GM12878 (cell line): ENCODE data around the gene GREM1. TPM values are rescaled to one million over a fixed set of nuclear protein-coding genes. Genes with fewer than 3 reads are reported as not detected.

Experiments
- ATAC-seq: fragments of 200-7000 bp; cut with Tn5 transposase; 3 replicates; pipeline ENCODE4 v1.9.1; 2020; ENCODE audit warnings: mild to moderate bottlenecking, moderate library complexity
- BruUV-seq: library from RNA; stranded (reverse); fragments of 400-500 nt; replicated peaks from 2 replicates; lab custom pipeline; 2021; lab: Mats Ljungman, UMichigan
- CTCF ChIA-PET: fragments of 300-600 bp; sonication (Branson Sonifier 250); formaldehyde crosslinking; extraction: SDS; loops from one replicate; lab custom pipeline; 2021; ENCODE audit warnings: inconsistent platforms; lab: Yijun Ruan, JAX
- POLR2A ChIA-PET: fragments of 350-600 bp; formaldehyde crosslinking; extraction: SDS; loops from one replicate; lab custom pipeline; 2021; ENCODE audit warnings: inconsistent platforms; lab: Charles Lee
- RAD21 ChIA-PET: fragments of 300-600 bp; sonication (Branson Sonifier 250); formaldehyde crosslinking; loops from one replicate; lab custom pipeline; 2023; ENCODE audit warnings: antibody characterized with exemption; ENCODE audit not compliant: unreplicated experiment; lab: Charles Lee
- SMC1A ChIA-PET: fragments of 300-600 bp; sonication (Branson Sonifier 250); formaldehyde crosslinking; loops from one replicate; lab custom pipeline; 2023; ENCODE audit not compliant: unreplicated experiment, uncharacterized antibody; lab: Charles Lee
- DNase-seq: peaks from one replicate; pipeline ENCODE4 v3.0.0-alpha.2; 2011; ENCODE audit warnings: low read depth, low spot score
- FAIRE-seq: peaks from 3 replicates; lab custom pipeline; 2011; peaks lifted over from hg19 to GRCh38; lab: Jason Lieb, UNC
- H2AFZ ChIP-seq: 2 replicates; pipeline ENCODE4 v1.6.0; 2011; ENCODE audit warnings: low read depth, low read length, control low read depth; ENCODE audit not compliant: control insufficient read depth
- H3K27ac ChIP-seq: 2 replicates; pipeline ENCODE4 v1.5.1; 2011; ENCODE audit warnings: control low read depth; ENCODE audit not compliant: control insufficient read depth, insufficient read depth
- H3K27me3 ChIP-seq, 2 experiments: replicated peaks in 1 of 2; 2 replicates each; pipeline versions ENCODE4 v1.6.0 to v1.6.1; 2011; ENCODE audit warnings: low read length in 1 of 2; ENCODE audit not compliant: control insufficient read depth in 2 of 2, insufficient read depth in 2 of 2
- H3K36me3 ChIP-seq, 2 experiments: 2 replicates each; pipeline ENCODE4 v1.5.1; 2011; ENCODE audit warnings: low read length in 1 of 2; ENCODE audit not compliant: control insufficient read depth in 2 of 2, insufficient read depth in 2 of 2
- H3K4me1 ChIP-seq: 2 replicates; pipeline ENCODE4 v1.6.1; 2011; ENCODE audit warnings: mild to moderate bottlenecking, low read length, moderate library complexity, mixed read lengths; ENCODE audit not compliant: control insufficient read depth, insufficient read depth
- H3K4me2 ChIP-seq: 2 replicates; pipeline ENCODE4 v1.6.0; 2011; ENCODE audit warnings: control low read depth; ENCODE audit not compliant: control insufficient read depth, insufficient read depth
- H3K4me3 ChIP-seq: fragments of 200-600 bp; sonication (generic); 2 replicates; pipeline ENCODE4 v1.5.1; 2016
- H3K79me2 ChIP-seq: 2 replicates; pipeline ENCODE4 v1.6.0; 2011; ENCODE audit warnings: low read length; ENCODE audit not compliant: control insufficient read depth, insufficient read depth
- H3K9ac ChIP-seq: 2 replicates; pipeline ENCODE4 v1.8.0; 2011; ENCODE audit warnings: low read length, control low read depth, mixed read lengths; ENCODE audit not compliant: control insufficient read depth, insufficient read depth
- H3K9me3 ChIP-seq: replicated peaks from 3 replicates; pipeline ENCODE4 v1.5.1; 2011; ENCODE audit warnings: mild to moderate bottlenecking, low read length; ENCODE audit not compliant: control insufficient read depth, insufficient read depth
- H4K20me1 ChIP-seq: 2 replicates; pipeline ENCODE4 v1.6.0; 2011; ENCODE audit not compliant: control insufficient read depth, insufficient read depth
- CEBPB ChIP-seq, 2 experiments: fragments of 150-350 bp in 1 of 2; IDR thresholded peaks; 2 replicates each; pipeline ENCODE4 v1.6.1; 2012 to 2014; ENCODE audit warnings: low read depth in 2 of 2, low read length in 2 of 2, borderline replicate concordance in 1 of 2, inconsistent platforms in 1 of 2
- CHD1 ChIP-seq: IDR thresholded peaks from 2 replicates; pipeline ENCODE4 v1.6.1; 2012; ENCODE audit warnings: low read depth, low read length, improper control_type of control experiment
- EZH2 ChIP-seq: IDR thresholded peaks from 2 replicates; pipeline ENCODE4 v1.6.1; 2012; ENCODE audit warnings: low read depth, mild to moderate bottlenecking, control low read depth, inconsistent platforms, low read length, borderline replicate concordance; ENCODE audit not compliant: control insufficient read depth
- HDAC2 ChIP-seq: fragments of 200-600 bp; sonication (generic); IDR thresholded peaks from 2 replicates; pipeline ENCODE4 v1.6.1; 2017
- KAT2A ChIP-seq: conservative IDR thresholded peaks from 2 replicates; pipeline ENCODE4 v1.6.1; 2011; ENCODE audit warnings: low read depth, low read length; ENCODE audit not compliant: control insufficient read depth
- LARP7 ChIP-seq: fragments of 450-650 bp; IDR thresholded peaks from 2 replicates; pipeline ENCODE4 v1.6.1; 2017; ENCODE audit warnings: mild to moderate bottlenecking
- SMAD1 ChIP-seq: fragments of 450-650 bp; IDR thresholded peaks from 2 replicates; pipeline ENCODE4 v1.6.1; 2018; ENCODE audit warnings: mild to moderate bottlenecking, low read depth; ENCODE audit not compliant: partially characterized antibody
- SUPT20H ChIP-seq: IDR thresholded peaks from 2 replicates; pipeline ENCODE4 v1.6.1; 2011; ENCODE audit warnings: low read depth, mild to moderate bottlenecking, low read length, moderate library complexity, borderline replicate concordance; ENCODE audit not compliant: control insufficient read depth
- in situ Hi-C: fragments of 300-500 bp; cut with MboI; formaldehyde crosslinking; loops from 9 replicates; pipeline ENCODE4 v1.14.3; 2018; ENCODE audit warnings: mixed read lengths
- intact Hi-C: fragments of 100-400 bp; cut with micrococcal nuclease; formaldehyde crosslinking; loops from one replicate; pipeline ENCODE4 v1.14.2; 2022; ENCODE audit not compliant: unreplicated experiment
- polyA plus RNA-seq, 11 experiments: library from polyadenylated mRNA; depleted of rRNA in 4 of 11; unstranded in 6 of 11; stranded (reverse) in 5 of 11; fragments of >200 nt; fragmentation: Nextera tagmentation in 4 of 11; fragmentation: Illumina TruSeq in 1 of 11; extraction: Ambion mirVana in 4 of 11; extraction: Trizol in 1 of 11; gene quantifications; 1 replicate in 1 of 11; 2 replicates in 10 of 11; pipeline versions ENCODE4 v1.2.1 to v1.2.3, GENCODE V29; 2011 to 2016; ENCODE audit warnings: inconsistent platforms in 2 of 11, missing spikeins in 2 of 11, low read depth in 1 of 11
- total RNA-seq, 4 experiments: library from RNA; depleted of rRNA in 3 of 4; stranded (reverse); fragments of >200 nt in 3 of 4; fragmentation: Illumina TruSeq in 1 of 4; extraction: Trizol in 1 of 4; gene quantifications; 2 replicates each; pipeline versions ENCODE4 v1.2.1 to v1.2.3, GENCODE V29; 2013 to 2021
- TF ChIP-seq, protein P1 (sequence below): fragments of 450-650 bp; IDR thresholded peaks from 2 replicates; pipeline ENCODE4 v1.6.1; 2017; ENCODE audit warnings: antibody characterized with exemption, mild to moderate bottlenecking, moderate library complexity
- TF ChIP-seq, protein P2 (sequence below): fragments of 450-650 bp; formaldehyde crosslinking; IDR thresholded peaks from 2 replicates; pipeline ENCODE4 v1.4.0; 2022; ENCODE audit warnings: mild to moderate bottlenecking, moderate library complexity
- TF ChIP-seq, protein P3 (sequence below): IDR thresholded peaks from 2 replicates; pipeline ENCODE4 v1.6.1; 2012; ENCODE audit warnings: improper control_type of control experiment, low read depth, low read length; ENCODE audit not compliant: insufficient replicate concordance
- TF ChIP-seq, protein P4 (sequence below): IDR thresholded peaks from 2 replicates; pipeline ENCODE4 v1.6.1; 2012; ENCODE audit warnings: low read depth, low read length, improper control_type of control experiment

The GREM1 gene
- total and polyA plus RNA-seq, 10 of the 15 experiments (the other 5 are each of a cell fraction or from before 2014, with no cell fraction given) = 0.08 to 0.36 (median 0.08) TPM; not detected in 7

DNA sequence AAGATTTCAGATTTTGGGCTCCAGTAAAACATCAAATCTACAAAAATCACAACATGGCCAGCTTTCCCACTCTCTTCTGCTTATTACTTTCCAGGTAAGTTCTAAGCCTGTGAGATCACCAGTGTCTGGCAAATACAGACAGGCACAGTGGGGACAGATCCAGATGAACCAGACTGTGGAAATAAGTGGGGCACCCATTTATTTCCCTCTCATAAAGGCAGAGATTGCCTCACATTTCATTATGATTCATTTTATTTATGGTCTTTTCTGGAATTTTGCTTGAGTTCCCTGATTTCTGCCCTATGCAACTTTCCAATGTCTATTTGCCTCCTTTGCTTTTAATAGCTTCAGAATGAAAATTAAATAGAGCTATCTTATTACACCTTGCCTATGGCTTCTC is 66.8 kb downstream of the GREM1 start:
- ChIA-PET POLR2A (no interaction called here), SMC1A (no interaction called here), CTCF (interaction anchor here (1.3 kb wide), 2 partner anchors 59 to 61 kb away, joined by 3 to 4 read pairs; no protein-coding TSS in a partner anchor), RAD21 (no interaction called here)
- no peaks in the 10 kb centered on the region for H3K36me3 ChIP-seq
- ATAC-seq (no peak), FAIRE-seq (no peak), DNase-seq (no peak)
- H3K9me3 ChIP-seq = no peaks in the 10 kb centered on the region
- no peak overlapping the region for H3K4me3 ChIP-seq
- H3K9ac ChIP-seq = no peak overlapping the region
- H3K27me3 ChIP-seq = no peaks in the 10 kb centered on the region; a peak in 2 of 4 replicates
- intact Hi-C loops = no loop called here
- H4K20me1 ChIP-seq = no peaks in the 10 kb centered on the region
- no TSS peak for BruUV-seq
- no peaks in the 10 kb centered on the region for H3K4me1 ChIP-seq
- no peak overlapping the region for H2AFZ ChIP-seq
- H3K79me2 ChIP-seq = no peaks in the 10 kb centered on the region
- H3K4me2 ChIP-seq = no peak overlapping the region
- in situ Hi-C loops = no loop called here
- H3K27ac ChIP-seq = no peak overlapping the region
- TF ChIP-seq EZH2 (no peak), CHD1 (no peak), CEBPB (IDR thresholded peaks at IDR 0.05; ENCODE audit: borderline replicate concordance in 1 of 2, low read depth in 2 of 2, low read length in 2 of 2) (no peak), SUPT20H (no peak), HDAC2 (no peak), LARP7 (no peak), SMAD1 (no peak), KAT2A (no peak)
- TF ChIP-seq, protein P1, sequence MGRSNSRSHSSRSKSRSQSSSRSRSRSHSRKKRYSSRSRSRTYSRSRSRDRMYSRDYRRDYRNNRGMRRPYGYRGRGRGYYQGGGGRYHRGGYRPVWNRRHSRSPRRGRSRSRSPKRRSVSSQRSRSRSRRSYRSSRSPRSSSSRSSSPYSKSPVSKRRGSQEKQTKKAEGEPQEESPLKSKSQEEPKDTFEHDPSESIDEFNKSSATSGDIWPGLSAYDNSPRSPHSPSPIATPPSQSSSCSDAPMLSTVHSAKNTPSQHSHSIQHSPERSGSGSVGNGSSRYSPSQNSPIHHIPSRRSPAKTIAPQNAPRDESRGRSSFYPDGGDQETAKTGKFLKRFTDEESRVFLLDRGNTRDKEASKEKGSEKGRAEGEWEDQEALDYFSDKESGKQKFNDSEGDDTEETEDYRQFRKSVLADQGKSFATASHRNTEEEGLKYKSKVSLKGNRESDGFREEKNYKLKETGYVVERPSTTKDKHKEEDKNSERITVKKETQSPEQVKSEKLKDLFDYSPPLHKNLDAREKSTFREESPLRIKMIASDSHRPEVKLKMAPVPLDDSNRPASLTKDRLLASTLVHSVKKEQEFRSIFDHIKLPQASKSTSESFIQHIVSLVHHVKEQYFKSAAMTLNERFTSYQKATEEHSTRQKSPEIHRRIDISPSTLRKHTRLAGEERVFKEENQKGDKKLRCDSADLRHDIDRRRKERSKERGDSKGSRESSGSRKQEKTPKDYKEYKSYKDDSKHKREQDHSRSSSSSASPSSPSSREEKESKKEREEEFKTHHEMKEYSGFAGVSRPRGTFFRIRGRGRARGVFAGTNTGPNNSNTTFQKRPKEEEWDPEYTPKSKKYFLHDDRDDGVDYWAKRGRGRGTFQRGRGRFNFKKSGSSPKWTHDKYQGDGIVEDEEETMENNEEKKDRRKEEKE = no peak
- TF ChIP-seq, protein P2, sequence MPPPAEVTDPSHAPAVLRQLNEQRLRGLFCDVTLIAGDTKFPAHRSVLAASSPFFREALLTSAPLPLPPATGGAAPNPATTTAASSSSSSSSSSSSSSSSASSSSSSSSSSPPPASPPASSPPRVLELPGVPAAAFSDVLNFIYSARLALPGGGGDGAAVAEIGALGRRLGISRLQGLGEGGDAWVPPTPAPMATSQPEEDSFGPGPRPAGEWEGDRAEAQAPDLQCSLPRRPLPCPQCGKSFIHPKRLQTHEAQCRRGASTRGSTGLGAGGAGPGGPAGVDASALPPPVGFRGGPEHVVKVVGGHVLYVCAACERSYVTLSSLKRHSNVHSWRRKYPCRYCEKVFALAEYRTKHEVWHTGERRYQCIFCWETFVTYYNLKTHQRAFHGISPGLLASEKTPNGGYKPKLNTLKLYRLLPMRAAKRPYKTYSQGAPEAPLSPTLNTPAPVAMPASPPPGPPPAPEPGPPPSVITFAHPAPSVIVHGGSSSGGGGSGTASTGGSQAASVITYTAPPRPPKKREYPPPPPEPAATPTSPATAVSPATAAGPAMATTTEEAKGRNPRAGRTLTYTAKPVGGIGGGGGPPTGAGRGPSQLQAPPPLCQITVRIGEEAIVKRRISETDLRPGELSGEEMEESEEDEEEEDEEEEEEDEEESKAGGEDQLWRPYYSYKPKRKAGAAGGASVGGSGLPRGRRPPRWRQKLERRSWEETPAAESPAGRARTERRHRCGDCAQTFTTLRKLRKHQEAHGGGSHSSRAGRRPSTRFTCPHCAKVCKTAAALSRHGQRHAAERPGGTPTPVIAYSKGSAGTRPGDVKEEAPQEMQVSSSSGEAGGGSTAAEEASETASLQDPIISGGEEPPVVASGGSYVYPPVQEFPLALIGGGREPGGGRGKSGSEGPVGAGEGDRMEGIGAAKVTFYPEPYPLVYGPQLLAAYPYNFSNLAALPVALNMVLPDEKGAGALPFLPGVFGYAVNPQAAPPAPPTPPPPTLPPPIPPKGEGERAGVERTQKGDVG (CRISPR knock-in tag) = no peak
- TF ChIP-seq, protein P3, sequence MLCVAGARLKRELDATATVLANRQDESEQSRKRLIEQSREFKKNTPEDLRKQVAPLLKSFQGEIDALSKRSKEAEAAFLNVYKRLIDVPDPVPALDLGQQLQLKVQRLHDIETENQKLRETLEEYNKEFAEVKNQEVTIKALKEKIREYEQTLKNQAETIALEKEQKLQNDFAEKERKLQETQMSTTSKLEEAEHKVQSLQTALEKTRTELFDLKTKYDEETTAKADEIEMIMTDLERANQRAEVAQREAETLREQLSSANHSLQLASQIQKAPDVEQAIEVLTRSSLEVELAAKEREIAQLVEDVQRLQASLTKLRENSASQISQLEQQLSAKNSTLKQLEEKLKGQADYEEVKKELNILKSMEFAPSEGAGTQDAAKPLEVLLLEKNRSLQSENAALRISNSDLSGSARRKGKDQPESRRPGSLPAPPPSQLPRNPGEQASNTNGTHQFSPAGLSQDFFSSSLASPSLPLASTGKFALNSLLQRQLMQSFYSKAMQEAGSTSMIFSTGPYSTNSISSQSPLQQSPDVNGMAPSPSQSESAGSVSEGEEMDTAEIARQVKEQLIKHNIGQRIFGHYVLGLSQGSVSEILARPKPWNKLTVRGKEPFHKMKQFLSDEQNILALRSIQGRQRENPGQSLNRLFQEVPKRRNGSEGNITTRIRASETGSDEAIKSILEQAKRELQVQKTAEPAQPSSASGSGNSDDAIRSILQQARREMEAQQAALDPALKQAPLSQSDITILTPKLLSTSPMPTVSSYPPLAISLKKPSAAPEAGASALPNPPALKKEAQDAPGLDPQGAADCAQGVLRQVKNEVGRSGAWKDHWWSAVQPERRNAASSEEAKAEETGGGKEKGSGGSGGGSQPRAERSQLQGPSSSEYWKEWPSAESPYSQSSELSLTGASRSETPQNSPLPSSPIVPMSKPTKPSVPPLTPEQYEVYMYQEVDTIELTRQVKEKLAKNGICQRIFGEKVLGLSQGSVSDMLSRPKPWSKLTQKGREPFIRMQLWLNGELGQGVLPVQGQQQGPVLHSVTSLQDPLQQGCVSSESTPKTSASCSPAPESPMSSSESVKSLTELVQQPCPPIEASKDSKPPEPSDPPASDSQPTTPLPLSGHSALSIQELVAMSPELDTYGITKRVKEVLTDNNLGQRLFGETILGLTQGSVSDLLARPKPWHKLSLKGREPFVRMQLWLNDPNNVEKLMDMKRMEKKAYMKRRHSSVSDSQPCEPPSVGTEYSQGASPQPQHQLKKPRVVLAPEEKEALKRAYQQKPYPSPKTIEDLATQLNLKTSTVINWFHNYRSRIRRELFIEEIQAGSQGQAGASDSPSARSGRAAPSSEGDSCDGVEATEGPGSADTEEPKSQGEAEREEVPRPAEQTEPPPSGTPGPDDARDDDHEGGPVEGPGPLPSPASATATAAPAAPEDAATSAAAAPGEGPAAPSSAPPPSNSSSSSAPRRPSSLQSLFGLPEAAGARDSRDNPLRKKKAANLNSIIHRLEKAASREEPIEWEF = no peak
- TF ChIP-seq, protein P4, sequence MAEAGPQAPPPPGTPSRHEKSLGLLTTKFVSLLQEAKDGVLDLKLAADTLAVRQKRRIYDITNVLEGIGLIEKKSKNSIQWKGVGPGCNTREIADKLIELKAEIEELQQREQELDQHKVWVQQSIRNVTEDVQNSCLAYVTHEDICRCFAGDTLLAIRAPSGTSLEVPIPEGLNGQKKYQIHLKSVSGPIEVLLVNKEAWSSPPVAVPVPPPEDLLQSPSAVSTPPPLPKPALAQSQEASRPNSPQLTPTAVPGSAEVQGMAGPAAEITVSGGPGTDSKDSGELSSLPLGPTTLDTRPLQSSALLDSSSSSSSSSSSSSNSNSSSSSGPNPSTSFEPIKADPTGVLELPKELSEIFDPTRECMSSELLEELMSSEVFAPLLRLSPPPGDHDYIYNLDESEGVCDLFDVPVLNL = no peak
